ENCODE measurements around the gene ACVR1.

The ACVR1 gene

DNA sequence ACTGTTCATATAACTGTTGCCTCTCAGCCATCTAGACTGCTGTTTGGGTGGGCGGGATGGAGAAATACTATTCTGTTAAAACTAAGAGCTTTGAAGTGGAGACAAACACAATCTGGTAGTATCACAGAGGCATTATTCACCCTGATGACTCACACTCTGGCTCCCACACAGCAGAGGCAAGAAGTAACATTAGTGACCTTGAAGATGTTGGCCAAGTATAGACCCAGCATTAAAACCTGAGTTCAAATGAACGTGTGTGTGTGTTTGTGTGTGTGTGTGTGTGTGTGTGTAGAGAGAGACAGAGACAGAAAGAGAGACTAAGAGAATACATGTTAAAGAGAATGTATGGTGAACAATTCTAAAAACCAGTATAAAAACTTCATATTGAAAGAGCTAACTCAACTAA, 22.5 kb upstream of the ACVR1 start:
- H3K4me3 ChIP-seq (ENCODE audit: low read depth, low read length): no peak overlapping the region
- DNase-seq (ENCODE audit: low read depth, low spot score): peak; percentile 34
- TF ChIP-seq, protein P1, sequence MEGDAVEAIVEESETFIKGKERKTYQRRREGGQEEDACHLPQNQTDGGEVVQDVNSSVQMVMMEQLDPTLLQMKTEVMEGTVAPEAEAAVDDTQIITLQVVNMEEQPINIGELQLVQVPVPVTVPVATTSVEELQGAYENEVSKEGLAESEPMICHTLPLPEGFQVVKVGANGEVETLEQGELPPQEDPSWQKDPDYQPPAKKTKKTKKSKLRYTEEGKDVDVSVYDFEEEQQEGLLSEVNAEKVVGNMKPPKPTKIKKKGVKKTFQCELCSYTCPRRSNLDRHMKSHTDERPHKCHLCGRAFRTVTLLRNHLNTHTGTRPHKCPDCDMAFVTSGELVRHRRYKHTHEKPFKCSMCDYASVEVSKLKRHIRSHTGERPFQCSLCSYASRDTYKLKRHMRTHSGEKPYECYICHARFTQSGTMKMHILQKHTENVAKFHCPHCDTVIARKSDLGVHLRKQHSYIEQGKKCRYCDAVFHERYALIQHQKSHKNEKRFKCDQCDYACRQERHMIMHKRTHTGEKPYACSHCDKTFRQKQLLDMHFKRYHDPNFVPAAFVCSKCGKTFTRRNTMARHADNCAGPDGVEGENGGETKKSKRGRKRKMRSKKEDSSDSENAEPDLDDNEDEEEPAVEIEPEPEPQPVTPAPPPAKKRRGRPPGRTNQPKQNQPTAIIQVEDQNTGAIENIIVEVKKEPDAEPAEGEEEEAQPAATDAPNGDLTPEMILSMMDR (IDR thresholded peaks at IDR 0.05; ENCODE audit: insufficient read depth, low read length, missing control alignments): no peak
- POLR2A ChIA-PET: no interaction called here
- CTCF ChIA-PET: interaction anchor here (0.7 to 1.5 kb wide), 6 partner anchors 15 to 126 kb away, joined by 3 to 9 read pairs (median 3); partner anchors contain the start of gene ACVR1

DNA sequence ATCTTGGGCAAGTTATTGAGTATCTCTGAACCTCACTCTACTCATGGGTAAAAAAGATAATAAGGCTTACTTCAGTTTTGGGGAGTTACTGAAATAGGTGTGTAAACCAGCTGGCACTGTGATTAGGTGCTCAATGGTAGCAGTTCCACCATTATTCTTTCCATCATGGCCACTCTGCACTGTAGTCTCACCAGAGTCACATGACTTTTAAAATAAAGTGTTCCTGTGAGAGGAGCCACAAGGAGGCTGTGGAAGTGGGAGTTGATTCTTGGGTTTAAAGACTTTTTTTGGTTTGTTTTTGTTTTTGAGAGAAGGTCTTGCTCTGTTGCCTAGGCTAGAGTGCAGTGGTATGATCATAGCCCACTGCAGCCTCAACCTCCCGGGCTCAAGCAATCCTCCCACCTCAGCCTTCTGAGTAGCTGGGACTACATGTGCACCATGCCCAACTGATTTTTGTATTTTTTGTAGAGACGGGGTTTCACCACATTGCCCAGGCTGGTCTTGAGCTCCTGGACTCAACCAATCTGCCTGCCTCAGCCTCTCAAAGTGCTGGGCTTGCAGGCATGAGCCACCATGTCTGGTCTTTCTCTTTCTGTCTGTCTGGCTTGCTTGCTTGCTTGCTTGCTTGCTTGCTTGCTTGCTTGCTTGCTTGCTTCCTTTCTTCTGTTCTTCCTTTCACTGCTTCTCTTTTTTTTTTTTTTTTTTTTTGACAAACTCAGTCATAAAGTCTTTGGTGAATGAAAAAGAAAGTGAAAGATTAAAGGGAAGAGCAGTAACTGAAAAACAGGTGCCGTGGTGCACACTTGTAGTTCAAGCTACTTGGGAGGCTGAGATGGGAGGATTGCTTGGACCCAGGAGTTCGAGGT, 21.2 kb upstream of the ACVR1 start:
- ChIA-PET CTCF (no interaction called here), POLR2A (no interaction called here)
- no peak for DNase-seq (ENCODE audit: low read depth, low spot score)
- TF ChIP-seq, protein P1 (IDR thresholded peaks at IDR 0.05; ENCODE audit: insufficient read depth, low read length, missing control alignments): no peak
- no peak overlapping the region for H3K4me3 ChIP-seq (ENCODE audit: low read depth, low read length)

DNA sequence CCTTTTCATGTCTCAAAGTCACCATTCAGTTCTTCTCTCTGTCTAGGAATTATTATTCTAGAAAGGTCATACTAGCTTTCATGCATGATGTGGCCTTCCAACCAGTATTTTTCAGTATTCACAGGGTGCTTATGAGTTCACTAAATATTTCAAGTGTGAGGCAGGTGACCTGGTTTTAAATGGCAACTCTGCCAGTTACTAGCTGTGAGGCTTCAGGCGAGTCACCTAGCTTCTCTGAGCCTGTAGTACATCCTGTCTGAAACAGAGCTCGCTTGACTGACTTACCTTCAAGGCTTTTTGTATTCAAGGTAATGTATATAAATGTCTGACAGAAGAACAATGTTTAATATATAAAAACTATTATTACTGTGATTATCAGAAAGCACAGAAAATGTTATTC, 19.4 kb upstream of the ACVR1 start:
- ChIA-PET CTCF (no interaction called here), POLR2A (interaction anchor here (0.6 kb wide), 1 partner anchor 10 kb away, joined by 3 read pairs; no protein-coding TSS in a partner anchor)
- TF ChIP-seq, protein P1 (IDR thresholded peaks at IDR 0.05; ENCODE audit: insufficient read depth, low read length, missing control alignments): no peak
- no peak overlapping the region for H3K4me3 ChIP-seq (ENCODE audit: low read depth, low read length)
- no peak for DNase-seq (ENCODE audit: low read depth, low spot score)

DNA sequence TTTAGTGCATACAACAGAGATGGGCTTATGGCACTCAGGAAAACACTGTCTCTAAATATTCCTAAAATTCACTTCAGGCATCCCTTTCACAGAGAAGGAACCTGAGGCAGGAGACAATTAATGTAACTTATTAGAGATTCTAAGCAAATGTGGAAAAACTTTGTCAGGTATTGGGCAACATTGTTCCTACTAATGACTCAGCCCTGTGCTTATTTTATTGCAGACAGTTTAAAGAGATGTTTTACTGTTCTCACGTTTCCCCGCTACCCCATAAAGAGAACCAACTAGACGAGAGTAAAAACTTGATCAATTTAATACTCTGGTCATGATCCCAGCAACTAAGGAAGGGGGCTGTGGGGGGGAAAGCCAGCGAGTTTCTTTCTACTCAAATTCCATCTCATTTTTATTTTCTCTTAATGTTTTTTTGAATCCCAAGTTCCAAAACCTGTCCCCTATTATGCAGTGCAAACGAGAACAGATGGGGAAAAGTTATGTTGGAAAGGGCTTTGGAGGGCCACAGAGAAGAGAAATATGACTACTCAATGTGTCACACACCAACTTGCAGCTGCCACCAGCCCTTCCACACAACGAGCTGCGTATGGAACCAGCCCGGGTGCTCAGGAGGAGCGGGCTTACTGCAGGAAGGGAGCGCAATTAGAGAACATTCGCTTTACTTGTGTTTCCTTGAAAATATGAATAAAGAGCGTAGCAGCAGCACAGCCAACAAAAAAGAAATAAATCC, 18.7 kb upstream of the ACVR1 start:
- peak overlapping the region; percentile 18 for H3K4me3 ChIP-seq (ENCODE audit: low read depth, low read length)
- DNase-seq (ENCODE audit: low read depth, low spot score): no peak
- ChIA-PET CTCF (interaction anchor here (1.8 kb wide), 1 partner anchor 18 kb away, joined by 6 read pairs; the partner anchor contains the start of gene ACVR1), POLR2A (interaction anchor here (0.6 kb wide), 1 partner anchor 10 kb away, joined by 3 read pairs; no protein-coding TSS in a partner anchor)
- TF ChIP-seq, protein P1 (IDR thresholded peaks at IDR 0.05; ENCODE audit: insufficient read depth, low read length, missing control alignments): no peak

DNA sequence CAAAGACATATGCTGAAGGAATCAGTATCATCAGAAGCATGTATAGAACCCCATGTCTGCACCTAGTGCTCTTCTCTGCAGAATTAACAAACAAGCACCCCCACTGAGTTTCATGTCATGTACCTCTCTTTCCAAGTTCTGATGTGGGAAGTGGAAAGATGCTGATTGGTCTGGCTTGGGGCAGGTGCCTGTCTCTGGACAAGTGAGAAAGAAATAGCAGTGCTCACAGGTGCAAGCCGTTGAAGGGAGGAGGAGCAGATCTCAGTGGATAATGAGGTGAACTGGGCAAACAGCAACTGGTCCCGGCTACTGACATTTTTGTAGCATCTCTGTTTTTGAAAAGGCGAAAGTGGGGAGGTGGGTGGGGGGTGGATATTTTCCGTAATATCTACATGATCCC, 17.5 kb upstream of the ACVR1 start:
- TF ChIP-seq, protein P1 (IDR thresholded peaks at IDR 0.05; ENCODE audit: insufficient read depth, low read length, missing control alignments): no peak
- ChIA-PET CTCF (interaction anchor here (1.8 to 2.0 kb wide), 2 partner anchors 11 to 17 kb away, joined by 5 to 6 read pairs; partner anchors contain the start of gene ACVR1), POLR2A (no interaction called here)
- H3K4me3 ChIP-seq (ENCODE audit: low read depth, low read length): no peak overlapping the region
- no peak for DNase-seq (ENCODE audit: low read depth, low spot score)

DNA sequence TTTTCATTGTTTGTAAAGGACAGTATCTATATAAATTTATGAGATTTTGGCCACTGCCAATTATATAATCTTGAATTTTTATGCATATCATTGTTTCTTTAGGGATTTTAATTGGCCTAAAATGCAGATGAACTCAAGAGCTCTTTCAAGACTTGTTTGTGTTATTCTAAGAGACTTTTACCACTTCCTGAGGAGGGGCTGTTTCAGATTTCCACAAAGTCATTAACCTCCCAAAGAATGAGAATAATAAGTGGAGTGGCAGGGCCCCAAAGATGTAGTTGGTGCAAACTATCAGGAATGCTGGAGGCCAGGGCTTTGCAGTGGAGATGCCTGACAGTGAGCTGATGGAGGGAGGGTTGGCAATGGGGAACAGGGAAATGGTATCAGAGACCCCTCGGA, 15.5 kb upstream of the ACVR1 start:
- CTCF ChIA-PET: interaction anchor here (0.8 to 2.2 kb wide), 6 partner anchors 9 to 114 kb away, joined by 3 to 7 read pairs (median 4); partner anchors contain the start of gene ACVR1
- H3K4me3 ChIP-seq (ENCODE audit: low read depth, low read length): no peak overlapping the region
- TF ChIP-seq, protein P1 (IDR thresholded peaks at IDR 0.05; ENCODE audit: insufficient read depth, low read length, missing control alignments): no peak
- POLR2A ChIA-PET: no interaction called here
- DNase-seq (ENCODE audit: low read depth, low spot score): no peak
